ENCODE data around the gene CIZ1. TPM values are rescaled to one million over a fixed set of nuclear protein-coding genes. Genes with fewer than 3 reads are reported as not detected.

The CIZ1 gene
- total and polyA plus RNA-seq, 2 of the 13 experiments (the other 11 are each of a cell fraction or from before 2014, with no cell fraction given): 30.6 to 50.3 TPM

- TF ChIP-seq NFAT5 (CRISPR knock-in tag; IDR thresholded peaks at IDR 0.05) (no peak), ZNF567 (CRISPR knock-in tag; IDR thresholded peaks at IDR 0.05; ENCODE audit: borderline replicate concordance) (no peak), ZNF543 (CRISPR knock-in tag; IDR thresholded peaks at IDR 0.05) (no peak), NCOA1 (CRISPR knock-in tag; IDR thresholded peaks at IDR 0.05) (no peak), ZBTB3 (CRISPR knock-in tag; IDR thresholded peaks at IDR 0.05; ENCODE audit: borderline replicate concordance, low read depth) (no peak), NFKBIZ (CRISPR knock-in tag; IDR thresholded peaks at IDR 0.05) (no peak), PPARG (CRISPR knock-in tag; conservative IDR thresholded peaks at IDR 0.05) (no peak), ZNF136 (CRISPR knock-in tag; IDR thresholded peaks at IDR 0.05; ENCODE audit: low read depth) (no peak), REXO4 (CRISPR knock-in tag; IDR thresholded peaks at IDR 0.05; ENCODE audit: borderline replicate concordance) (no peak), FLYWCH1 (CRISPR knock-in tag; IDR thresholded peaks at IDR 0.05) (no peak), RFX5 (IDR thresholded peaks at IDR 0.05; ENCODE audit: low read depth, low read length) (no peak), KDM3A (CRISPR knock-in tag; IDR thresholded peaks at IDR 0.05; ENCODE audit: low read depth) (no peak), SNAPC2 (CRISPR knock-in tag; IDR thresholded peaks at IDR 0.05) (no peak), ZNF24 (IDR thresholded peaks at IDR 0.05) (no peak)
- TF ChIP-seq, protein P1, sequence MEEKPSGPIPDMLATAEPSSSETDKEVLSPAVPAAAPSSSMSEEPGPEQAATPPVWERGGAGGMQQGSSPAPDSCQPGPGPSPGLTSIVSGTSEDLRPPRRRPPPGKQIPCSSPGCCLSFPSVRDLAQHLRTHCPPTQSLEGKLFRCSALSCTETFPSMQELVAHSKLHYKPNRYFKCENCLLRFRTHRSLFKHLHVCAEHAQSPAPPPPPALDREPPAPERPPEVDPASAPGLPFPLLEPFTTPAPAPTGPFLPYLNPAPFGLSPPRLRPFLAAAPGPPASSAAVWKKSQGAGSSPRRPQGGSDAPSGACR (CRISPR knock-in tag; IDR thresholded peaks at IDR 0.05): no peak
- TF ChIP-seq, protein P2, sequence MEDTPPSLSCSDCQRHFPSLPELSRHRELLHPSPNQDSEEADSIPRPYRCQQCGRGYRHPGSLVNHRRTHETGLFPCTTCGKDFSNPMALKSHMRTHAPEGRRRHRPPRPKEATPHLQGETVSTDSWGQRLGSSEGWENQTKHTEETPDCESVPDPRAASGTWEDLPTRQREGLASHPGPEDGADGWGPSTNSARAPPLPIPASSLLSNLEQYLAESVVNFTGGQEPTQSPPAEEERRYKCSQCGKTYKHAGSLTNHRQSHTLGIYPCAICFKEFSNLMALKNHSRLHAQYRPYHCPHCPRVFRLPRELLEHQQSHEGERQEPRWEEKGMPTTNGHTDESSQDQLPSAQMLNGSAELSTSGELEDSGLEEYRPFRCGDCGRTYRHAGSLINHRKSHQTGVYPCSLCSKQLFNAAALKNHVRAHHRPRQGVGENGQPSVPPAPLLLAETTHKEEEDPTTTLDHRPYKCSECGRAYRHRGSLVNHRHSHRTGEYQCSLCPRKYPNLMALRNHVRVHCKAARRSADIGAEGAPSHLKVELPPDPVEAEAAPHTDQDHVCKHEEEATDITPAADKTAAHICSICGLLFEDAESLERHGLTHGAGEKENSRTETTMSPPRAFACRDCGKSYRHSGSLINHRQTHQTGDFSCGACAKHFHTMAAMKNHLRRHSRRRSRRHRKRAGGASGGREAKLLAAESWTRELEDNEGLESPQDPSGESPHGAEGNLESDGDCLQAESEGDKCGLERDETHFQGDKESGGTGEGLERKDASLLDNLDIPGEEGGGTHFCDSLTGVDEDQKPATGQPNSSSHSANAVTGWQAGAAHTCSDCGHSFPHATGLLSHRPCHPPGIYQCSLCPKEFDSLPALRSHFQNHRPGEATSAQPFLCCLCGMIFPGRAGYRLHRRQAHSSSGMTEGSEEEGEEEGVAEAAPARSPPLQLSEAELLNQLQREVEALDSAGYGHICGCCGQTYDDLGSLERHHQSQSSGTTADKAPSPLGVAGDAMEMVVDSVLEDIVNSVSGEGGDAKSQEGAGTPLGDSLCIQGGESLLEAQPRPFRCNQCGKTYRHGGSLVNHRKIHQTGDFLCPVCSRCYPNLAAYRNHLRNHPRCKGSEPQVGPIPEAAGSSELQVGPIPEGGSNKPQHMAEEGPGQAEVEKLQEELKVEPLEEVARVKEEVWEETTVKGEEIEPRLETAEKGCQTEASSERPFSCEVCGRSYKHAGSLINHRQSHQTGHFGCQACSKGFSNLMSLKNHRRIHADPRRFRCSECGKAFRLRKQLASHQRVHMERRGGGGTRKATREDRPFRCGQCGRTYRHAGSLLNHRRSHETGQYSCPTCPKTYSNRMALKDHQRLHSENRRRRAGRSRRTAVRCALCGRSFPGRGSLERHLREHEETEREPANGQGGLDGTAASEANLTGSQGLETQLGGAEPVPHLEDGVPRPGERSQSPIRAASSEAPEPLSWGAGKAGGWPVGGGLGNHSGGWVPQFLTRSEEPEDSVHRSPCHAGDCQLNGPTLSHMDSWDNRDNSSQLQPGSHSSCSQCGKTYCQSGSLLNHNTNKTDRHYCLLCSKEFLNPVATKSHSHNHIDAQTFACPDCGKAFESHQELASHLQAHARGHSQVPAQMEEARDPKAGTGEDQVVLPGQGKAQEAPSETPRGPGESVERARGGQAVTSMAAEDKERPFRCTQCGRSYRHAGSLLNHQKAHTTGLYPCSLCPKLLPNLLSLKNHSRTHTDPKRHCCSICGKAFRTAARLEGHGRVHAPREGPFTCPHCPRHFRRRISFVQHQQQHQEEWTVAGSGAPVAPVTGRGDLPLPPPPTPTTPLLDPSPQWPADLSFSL (CRISPR knock-in tag; IDR thresholded peaks at IDR 0.05): no peak
Observed at GRCh38 chr9:128203024-128203706, 11.8 kb upstream of the CIZ1 start, which contains the start of gene DNM1 (continued).

All from HepG2 (cell line).